ENCODE results near the gene TAS2R40.

GRCh38 chr7:143250822-143251221 lies 29.0 kb downstream of the TAS2R40 start:
- TF ChIP-seq, protein P1, sequence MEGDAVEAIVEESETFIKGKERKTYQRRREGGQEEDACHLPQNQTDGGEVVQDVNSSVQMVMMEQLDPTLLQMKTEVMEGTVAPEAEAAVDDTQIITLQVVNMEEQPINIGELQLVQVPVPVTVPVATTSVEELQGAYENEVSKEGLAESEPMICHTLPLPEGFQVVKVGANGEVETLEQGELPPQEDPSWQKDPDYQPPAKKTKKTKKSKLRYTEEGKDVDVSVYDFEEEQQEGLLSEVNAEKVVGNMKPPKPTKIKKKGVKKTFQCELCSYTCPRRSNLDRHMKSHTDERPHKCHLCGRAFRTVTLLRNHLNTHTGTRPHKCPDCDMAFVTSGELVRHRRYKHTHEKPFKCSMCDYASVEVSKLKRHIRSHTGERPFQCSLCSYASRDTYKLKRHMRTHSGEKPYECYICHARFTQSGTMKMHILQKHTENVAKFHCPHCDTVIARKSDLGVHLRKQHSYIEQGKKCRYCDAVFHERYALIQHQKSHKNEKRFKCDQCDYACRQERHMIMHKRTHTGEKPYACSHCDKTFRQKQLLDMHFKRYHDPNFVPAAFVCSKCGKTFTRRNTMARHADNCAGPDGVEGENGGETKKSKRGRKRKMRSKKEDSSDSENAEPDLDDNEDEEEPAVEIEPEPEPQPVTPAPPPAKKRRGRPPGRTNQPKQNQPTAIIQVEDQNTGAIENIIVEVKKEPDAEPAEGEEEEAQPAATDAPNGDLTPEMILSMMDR (IDR thresholded peaks at IDR 0.05): no peak
- no peak for TF ChIP-seq POLR2A (IDR thresholded peaks at IDR 0.05)

Measured in heart left ventricle (tissue), 13 donors.